Activated CD8-positive, alpha-beta memory T cell treated with anti-CD3 and anti-CD28 coated beads, Interleukin-2, amount 50 U/mL, for 24 hours (primary cell): Measurements from ENCODE around the gene TNFSF13.

Experiments
- DNase-seq: peaks from one replicate; pipeline ENCODE4 v3.0.0-alpha.2; 2020; ENCODE audit errors: extremely low read depth

TNFSF13 gene

DNA sequence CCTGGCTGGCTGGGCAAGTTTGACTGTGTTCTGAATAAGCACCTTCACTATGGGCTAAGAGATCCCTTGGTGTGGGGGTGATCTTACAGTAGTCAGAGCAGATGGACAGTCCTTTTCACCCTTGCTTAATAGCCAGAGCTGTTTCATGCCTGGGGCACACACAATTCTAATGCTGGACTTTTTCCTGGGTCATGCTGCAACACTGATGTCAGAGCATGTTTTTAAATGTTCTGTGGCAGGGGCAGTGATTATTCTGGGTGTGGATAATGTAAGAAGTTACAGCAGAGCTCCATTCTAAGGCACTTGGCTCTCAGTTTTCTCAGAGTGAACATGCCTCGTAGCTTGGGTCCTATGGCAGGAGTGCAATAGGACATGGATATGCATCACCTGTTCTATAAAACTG is 16.9 kb downstream of the TNFSF13 start:
- DNase-seq, result no peak

DNA sequence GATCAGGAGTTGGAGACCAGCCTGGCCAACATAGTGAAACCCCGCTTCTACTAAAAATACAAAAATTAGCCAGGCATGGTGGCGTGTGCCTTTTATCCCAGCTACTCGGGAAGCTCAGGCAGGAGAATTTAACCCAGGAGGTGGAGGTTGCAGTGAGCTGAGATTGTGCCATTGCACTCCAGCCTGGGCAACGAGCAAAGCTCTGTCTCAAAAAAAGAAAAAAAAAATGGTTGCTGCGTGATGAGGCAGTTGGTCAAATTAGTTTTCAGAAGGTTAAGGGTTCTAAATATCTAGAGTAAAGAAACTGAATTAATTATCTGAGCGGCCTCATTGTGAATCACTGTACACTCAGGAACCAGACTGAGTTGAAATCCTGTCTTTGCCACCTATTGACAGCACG is 17.4 kb downstream of the TNFSF13 start:
- no peak for DNase-seq

DNA sequence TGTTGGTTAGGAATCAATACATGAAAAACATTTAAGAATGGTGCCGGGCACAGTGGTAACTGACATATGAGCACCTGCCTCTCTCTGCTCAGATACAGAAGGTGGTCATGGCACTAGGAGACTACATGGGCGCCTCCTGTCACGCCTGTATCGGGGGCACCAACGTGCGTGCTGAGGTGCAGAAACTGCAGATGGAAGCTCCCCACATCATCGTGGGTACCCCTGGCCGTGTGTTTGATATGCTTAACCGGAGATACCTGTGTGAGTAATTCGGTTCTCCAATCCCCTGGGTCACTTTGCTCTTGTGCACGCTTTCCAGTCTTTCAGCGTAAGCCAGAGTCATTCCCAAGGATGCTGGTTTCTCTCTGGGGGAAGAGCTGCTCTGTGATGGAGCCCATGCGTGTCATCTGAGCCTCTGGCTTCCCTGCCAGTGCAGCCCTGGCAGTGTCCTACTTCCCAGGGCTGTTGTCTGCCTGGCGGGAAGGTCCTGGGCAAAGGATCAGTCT is 17.9 kb downstream of the TNFSF13 start:
- no peak for DNase-seq

DNA sequence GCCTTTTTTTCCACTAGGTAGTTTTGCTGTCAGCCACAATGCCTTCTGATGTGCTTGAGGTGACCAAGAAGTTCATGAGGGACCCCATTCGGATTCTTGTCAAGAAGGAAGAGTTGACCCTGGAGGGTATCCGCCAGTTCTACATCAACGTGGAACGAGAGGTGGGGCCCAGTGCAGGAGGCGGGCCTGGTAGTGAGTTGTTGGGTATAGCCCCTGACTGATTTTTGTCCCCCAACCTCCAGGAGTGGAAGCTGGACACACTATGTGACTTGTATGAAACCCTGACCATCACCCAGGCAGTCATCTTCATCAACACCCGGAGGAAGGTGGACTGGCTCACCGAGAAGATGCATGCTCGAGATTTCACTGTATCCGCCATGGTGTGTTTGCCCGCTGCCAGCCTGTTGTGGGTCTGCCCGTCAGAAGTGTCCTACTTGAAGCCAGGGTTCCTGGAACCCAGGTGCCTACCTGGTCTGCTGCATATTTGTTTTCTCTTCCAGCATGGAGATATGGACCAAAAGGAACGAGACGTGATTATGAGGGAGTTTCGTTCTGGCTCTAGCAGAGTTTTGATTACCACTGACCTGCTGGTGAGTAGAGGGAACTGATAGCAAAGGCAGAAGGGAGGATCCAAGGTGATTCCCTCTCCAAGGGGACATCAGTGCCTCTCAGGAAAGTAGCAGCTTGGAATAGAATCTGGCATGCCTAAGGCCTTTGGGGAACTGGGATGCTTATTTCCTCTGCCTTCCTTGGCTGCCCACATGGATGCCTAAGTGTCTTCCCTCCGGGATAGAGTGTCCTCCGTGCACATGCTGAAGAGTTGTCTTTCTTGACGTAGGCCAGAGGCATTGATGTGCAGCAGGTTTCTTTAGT is 19.0 kb downstream of the TNFSF13 start:
- no peak for DNase-seq

DNA sequence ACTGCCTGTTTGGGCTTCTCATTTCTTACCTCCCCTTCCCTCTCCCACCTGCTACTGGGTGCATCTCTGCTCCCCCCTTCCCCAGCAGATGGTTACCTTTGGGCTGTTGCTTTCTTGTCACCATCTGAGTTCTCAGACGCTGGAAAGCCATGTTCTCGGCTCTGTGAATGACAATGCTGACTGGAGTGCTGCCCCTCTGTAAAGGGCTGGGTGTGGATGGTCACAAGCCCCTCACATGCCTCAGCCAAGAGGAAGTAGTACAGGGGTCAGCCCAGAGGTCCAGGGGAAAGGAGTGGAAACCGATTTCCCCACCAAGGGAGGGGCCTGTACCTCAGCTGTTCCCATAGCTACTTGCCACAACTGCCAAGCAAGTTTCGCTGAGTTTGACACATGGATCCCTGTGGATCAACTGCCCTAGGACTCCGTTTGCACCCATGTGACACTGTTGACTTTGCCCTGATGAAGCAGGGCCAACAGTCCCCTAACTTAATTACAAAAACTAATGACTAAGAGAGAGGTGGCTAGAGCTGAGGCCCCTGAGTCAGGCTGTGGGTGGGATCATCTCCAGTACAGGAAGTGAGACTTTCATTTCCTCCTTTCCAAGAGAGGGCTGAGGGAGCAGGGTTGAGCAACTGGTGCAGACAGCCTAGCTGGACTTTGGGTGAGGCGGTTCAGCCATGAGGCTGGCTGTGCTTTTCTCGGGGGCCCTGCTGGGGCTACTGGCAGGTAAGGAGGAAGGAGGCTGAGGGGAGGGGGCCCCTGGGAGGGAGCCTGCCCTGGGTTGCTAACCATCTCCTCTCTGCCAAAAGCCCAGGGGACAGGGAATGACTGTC is 20.7 kb downstream of the TNFSF13 start, which contains the start of gene CD68:
TSS of gene CD68 (plus strand) at position 638 of the 833 bp plus-strand sequence. CDS start at position 678, 40 bp downstream.
- DNase-seq, result peak; percentile 63

DNA sequence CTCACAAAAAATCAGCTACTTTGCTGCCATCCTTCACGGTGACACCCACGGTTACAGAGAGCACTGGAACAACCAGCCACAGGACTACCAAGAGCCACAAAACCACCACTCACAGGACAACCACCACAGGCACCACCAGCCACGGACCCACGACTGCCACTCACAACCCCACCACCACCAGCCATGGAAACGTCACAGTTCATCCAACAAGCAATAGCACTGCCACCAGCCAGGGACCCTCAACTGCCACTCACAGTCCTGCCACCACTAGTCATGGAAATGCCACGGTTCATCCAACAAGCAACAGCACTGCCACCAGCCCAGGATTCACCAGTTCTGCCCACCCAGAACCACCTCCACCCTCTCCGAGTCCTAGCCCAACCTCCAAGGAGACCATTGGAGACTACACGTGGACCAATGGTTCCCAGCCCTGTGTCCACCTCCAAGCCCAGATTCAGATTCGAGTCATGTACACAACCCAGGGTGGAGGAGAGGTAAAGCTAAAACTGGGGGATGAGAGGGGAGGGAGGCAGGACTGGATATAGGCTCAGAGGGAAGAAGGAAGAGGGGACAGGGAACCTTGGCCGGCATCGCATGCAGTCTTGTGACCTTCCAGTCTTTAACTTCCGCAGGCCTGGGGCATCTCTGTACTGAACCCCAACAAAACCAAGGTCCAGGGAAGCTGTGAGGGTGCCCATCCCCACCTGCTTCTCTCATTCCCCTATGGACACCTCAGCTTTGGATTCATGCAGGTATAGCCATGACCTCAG is 21.5 kb downstream of the TNFSF13 start:
- no peak for DNase-seq

DNA sequence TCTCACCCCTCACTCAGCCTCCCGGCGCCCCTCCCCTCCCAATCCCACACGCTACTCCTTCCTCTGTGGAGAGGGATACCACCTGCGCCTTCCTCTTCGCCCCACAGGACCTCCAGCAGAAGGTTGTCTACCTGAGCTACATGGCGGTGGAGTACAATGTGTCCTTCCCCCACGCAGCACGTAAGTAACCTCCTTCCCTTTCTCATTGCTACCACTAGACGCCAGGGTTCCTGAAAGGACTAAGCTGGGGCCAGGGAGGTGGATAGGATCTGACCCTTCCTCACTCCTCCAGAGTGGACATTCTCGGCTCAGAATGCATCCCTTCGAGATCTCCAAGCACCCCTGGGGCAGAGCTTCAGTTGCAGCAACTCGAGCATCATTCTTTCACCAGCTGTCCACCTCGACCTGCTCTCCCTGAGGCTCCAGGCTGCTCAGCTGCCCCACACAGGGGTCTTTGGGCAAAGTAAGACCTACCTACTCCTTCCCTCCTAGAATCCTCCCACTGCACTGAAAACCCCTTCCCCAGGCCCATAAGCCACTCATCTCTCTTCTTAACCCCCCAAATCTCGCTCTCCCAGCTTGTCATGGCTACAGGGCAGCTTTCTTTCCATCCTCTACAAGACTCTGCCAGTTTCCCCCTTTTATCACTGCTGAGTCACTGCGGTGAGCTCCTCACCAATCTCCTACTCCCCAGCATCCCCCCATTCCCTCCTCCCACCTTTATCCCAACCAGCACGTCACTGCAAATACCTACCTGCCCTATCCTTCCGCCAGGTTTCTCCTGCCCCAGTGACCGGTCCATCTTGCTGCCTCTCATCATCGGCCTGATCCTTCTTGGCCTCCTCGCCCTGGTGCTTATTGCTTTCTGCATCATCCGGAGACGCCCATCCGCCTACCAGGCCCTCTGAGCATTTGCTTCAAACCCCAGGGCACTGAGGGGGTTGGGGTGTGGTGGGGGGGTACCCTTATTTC is 22.3 kb downstream of the TNFSF13 start:
- no peak for DNase-seq

DNA sequence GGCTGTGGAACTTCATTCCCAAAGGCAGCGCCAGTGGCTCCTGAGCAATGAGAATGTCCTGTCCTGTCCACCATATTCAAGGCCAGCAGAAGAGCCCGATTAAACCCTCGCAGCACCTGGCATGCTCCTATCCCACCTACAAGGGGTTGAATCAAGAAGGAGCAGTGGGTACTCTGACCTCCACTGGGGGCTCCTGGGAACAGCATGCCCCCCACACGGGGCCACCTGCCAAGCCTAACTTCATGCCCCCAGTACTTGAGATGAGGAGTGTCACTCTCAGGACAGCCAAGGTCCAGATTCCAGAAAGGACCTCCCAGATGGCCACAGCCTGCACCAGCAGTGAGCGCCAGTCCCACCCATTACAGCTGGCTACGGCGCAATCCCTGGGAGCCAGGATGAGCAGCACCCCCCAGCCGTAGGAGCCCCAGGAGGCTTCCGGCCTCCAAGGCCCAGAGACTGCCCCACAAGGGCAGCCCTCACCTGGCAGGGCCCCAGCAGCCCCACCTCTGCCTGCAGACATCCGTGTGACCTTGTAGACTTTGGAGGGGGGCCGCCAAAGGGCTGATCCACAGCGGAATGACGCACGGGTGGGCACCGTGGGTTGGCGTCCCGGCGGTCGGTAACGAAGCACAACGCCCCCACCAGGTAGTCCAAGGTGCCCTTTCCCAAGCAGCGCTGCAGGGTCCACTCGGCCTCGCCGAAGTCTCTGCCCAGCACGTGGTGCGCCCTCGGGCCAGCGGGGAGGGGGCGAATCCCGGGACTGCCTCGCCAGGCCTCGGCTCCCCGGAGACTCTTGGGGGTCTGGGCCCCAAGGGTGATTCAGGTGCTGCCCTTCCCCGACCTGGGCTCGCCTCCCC is 24.1 kb downstream of the TNFSF13 start:
- DNase-seq, result no peak

DNA sequence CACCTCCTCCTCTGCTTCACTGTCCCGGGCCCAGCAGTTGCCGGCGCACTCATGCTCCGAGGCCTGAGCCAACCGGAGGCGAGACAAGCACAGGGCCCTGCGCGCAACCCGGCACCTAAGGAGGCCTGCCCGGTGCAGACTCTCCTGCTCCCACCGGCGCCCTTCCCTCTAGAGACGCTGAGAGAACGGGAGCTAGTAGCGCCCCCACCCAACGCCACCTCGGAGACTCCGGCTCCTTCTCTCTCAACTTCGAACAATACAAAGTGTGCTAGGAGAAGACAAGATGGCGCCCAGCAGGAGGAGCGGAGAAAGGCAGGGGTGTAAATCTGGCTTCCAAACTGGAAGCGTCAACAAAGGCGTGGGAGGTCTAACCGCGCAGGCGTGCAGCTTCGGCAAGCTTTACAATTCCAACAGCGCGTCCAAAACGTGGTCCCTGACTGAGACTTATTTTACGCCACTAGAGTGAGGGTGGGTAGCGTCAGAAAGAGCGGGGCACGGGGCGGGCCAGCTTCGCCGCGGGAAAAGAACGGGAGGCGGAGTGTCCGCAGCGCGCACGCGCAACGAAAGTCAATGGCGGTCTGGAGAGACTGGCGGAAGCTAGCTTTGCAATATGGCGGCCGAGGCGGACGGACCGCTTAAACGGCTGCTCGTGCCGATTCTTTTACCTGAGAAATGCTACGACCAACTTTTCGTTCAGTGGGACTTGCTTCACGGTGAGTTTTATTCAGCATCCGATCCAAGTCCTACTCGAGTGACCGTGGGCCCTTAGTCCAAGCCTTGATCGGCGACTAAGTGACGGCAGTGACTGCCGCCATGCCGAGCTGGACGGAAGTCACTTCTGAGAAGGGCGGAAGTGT is 24.9 kb downstream of the TNFSF13 start, which contains the start of gene MPDU1:
TSS of gene MPDU1 (plus strand) at position 600 of the 857 bp plus-strand sequence. CDS start at position 611, 11 bp downstream.
- peak; percentile 90 for DNase-seq

DNA sequence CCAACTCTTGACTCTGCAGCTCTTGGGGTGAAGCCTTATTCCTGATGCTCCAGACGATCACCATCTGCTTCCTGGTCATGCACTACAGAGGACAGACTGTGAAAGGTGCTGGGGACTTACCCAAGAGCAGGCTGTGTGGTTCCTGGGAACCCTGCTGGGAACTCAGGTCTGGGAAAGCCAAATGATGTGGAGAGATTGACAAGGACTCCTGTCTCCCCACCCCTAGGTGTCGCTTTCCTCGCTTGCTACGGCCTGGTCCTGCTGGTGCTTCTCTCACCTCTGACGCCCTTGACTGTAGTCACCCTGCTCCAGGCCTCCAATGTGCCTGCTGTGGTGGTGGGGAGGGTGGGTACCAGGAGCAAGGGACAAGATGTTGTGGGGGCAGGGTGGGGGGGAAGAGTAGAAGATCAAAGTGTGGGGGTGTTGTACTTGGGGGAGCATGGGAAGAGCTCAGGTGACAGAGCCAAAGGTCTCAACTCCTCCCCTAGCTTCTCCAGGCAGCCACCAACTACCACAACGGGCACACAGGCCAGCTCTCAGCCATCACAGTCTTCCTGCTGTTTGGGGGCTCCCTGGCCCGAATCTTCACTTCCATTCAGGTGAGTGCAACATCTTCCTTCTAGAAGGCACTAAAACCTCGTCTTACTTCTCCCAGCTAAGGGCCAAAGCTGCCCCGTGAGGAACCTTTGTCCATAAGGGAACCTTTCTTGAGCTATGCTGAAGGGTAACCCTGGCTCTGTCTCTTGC is 28.3 kb downstream of the TNFSF13 start:
- no peak for DNase-seq

DNA sequence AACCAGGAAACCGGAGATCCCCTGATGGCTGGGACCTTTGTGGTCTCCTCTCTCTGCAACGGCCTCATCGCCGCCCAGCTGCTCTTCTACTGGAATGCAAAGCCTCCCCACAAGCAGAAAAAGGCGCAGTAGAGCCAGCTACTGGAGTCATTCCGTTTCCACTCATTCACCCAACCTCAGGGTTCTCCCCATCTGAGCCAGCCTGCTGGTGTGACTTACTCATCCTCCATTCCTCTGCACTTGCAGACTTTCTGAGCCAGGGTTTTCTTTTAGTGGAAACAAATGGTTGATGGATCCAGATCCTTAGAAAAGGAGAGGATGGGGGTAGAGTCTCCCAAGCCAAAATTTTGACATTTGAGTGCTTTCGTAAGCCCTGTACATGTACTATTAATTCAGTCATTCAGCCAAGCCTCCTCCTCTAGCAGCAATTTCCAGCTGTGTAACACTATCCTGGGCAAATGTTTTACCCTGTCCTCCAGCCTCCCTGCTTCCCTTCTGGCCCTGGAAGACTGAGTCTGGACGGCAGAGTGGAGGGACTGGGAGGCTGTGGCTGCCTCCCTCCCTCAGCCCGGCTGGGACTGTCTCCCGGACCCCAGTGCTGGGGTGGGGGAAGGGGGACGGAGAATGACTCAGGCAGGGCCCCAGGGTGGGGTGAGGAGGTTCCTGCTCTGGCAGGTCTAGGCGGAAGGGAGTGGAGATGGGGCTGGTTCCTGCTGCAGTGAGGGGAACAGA is 29.0 kb downstream of the TNFSF13 start:
- DNase-seq, result no peak

DNA sequence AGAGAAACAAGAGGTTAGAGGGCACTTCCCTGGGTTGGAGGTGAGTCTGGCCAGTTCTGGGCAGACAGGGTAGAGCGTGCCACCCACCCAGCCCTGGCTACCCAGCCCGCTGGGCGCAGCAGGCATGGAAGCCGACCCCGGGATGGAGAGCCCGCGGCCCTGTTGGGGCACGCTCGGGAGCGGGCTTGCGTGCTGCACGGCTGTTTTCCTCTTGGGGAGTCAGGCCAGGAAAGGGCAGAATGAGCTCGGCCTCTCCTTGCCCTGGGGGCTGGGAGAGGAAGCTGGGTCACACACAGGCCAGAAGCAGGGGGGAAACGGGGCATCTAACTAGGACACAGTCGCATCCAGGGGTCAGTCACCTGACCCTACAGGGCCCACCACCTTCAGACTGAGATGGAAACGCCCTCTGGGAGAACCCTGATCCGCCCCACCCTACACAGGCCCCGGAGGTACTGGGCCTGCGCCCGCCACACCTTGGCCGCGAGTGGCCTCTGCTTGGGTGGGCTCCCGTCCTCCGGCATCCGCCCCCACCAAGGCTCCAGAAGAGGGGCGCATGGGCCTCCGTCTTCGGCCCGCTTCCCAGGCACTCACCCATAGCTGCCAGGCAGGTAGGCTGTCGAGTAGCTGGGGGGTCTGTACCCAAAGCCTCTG is 30.1 kb downstream of the TNFSF13 start:
- no peak for DNase-seq

DNA sequence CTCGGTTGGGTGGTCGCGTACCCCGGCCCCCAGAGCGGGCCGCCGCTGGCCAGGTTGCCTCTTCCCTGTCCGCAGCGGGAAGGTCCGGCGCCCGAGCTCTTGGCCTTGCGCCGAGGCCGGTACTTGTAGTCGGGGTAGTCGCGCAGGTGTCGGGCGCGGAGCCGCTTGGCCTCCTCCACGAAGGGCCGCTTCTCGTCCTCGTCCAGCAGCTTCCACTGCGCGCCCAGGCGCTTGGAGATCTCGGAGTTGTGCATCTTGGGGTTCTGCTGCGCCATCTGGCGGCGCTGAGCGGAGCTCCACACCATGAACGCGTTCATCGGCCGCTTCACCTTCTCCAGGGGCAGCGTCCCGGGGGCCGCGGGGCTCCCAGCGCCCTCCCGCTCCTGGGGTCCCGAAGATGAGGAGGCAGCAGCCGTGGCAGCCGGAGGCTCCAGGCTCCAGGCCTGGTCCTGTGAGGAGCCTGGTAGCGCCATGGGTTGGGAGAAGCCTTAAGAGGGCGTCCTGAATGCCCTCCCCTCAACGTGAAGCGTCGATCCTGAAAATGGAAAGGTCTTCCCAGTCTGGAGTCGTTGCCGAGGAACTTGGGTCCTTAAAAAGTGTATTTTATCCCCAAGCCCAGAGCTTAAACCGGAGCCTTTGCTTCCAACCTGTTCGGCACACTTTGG is 30.8 kb downstream of the TNFSF13 start:
- no peak for DNase-seq

DNA sequence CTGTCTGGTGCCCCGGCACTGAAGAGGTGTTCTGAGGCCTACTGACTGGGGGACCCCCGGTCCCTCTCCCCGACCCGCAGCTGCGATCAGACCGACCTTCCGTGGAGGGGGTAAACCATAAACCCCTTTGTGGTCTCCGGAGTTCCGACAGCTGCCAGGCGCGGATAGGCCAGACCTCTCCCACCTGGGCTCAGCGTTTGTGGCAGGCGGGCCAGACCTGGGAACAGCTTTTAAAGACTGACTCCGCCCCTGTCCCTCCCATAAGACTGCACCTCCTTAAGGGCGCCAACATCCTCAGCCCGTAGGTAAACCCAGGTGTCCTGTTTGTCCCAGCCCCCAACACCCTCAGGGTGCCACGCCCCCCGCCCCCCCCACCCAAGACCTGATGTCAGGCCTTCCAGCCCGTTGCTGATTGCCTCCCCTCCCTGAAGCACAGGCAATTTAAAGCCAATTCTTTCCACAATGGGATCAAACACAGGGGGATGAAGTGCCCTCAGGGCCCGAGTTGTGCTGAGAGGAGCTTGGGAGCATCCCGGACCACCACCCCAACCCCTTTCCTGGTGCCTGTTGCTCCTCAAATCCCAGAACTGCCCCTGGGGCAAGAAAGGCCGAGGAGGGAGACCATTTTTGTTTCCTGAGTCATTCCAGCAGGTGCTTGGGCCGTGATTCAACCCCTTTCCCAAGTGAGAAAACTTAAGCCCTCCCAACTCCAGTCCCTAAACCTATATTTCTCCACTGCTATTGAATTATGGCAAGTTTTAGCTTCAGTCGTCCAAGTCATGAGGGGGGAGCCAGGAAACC is 31.5 kb downstream of the TNFSF13 start, which contains the start of gene SOX15:
TSS of gene SOX15 (minus strand) at position 204 of the 801 bp plus-strand sequence. CDS start 418 bp downstream, outside the sequence.
- no peak for DNase-seq

DNA sequence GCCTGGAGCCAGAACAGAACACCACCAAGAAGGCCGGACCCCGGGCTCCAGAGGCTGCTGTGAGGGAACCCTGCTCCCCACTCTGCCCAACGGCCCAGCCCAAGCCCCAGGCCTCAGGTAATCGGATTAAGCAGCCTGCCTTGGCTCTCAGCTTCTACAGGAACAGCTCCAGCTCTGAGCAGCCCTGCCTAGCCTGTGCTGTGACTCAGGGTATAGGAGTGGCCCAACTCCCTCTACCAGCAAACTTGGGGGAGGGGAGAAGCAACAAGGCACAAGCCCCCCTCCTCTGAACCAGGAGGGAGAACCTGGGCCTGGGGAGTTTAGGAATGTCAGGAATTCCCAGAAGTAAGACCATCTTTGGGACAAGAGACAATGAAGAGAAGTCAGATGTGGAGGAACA is 32.2 kb downstream of the TNFSF13 start:
- no peak for DNase-seq
